Neutrophil (primary cell): ENCODE data around the gene MED31.

Experiments used
- H3K27ac ChIP-seq: fragments of 200-600 bp; sonication (generic); 2 replicates; pipeline ENCODE4 v1.5.1; 2016; ENCODE audit warnings: mild to moderate bottlenecking, moderate library complexity
- H3K27me3 ChIP-seq: fragments of 200-600 bp; sonication (generic); 2 replicates; pipeline ENCODE4 v1.6.0; 2016; ENCODE audit warnings: mild to moderate bottlenecking
- H3K36me3 ChIP-seq: fragments of 200-600 bp; sonication (generic); 2 replicates; pipeline ENCODE4 v1.5.1; 2017
- H3K4me1 ChIP-seq, 2 experiments: fragments of 200-600 bp in 1 of 2; sonication (generic) in 1 of 2; 1 replicate in 1 of 2; 2 replicates in 1 of 2; pipeline versions ENCODE4 v1.5.1 to v1.6.1; 2013 to 2016; ENCODE audit warnings: low read depth in 1 of 2, low read length in 1 of 2, mild to moderate bottlenecking in 1 of 2, moderate library complexity in 1 of 2; ENCODE audit not compliant: control insufficient read depth in 1 of 2, insufficient read depth in 1 of 2
- H3K4me3 ChIP-seq, 2 experiments: fragments of 200-600 bp in 1 of 2; sonication (generic) in 1 of 2; 1 replicate in 1 of 2; 2 replicates in 1 of 2; pipeline ENCODE4 v1.5.1; 2013 to 2016; ENCODE audit warnings: low read depth in 1 of 2, low read length in 1 of 2, mild to moderate bottlenecking in 1 of 2, moderate library complexity in 1 of 2
- H3K9me3 ChIP-seq: fragments of 200-600 bp; sonication (generic); 2 replicates; pipeline ENCODE4 v1.5.1; 2016
- TF ChIP-seq, protein P1 (sequence below): fragments of 200-600 bp; sonication (generic); IDR thresholded peaks from 2 replicates; pipeline ENCODE4 v1.5.1; 2016; ENCODE audit warnings: antibody characterized with exemption

Gene MED31

GRCh38 chr17:6651919-6652452 lies 581 bp upstream of the MED31 start:
- Histone ChIP-seq H3K9me3 (no peaks in the 10 kb centered on the region), H3K4me1 (peaks cover 29 to 36% of the 10 kb centered on the region in 2 experiments), H3K36me3 (peaks cover 18% of the 10 kb centered on the region), H3K4me3 (peak overlapping the region; percentile 91 to 94), H3K27me3 (peaks cover 52% of the 10 kb centered on the region), H3K27ac (peak overlapping the region; percentile 95)
- TF ChIP-seq, protein P1, sequence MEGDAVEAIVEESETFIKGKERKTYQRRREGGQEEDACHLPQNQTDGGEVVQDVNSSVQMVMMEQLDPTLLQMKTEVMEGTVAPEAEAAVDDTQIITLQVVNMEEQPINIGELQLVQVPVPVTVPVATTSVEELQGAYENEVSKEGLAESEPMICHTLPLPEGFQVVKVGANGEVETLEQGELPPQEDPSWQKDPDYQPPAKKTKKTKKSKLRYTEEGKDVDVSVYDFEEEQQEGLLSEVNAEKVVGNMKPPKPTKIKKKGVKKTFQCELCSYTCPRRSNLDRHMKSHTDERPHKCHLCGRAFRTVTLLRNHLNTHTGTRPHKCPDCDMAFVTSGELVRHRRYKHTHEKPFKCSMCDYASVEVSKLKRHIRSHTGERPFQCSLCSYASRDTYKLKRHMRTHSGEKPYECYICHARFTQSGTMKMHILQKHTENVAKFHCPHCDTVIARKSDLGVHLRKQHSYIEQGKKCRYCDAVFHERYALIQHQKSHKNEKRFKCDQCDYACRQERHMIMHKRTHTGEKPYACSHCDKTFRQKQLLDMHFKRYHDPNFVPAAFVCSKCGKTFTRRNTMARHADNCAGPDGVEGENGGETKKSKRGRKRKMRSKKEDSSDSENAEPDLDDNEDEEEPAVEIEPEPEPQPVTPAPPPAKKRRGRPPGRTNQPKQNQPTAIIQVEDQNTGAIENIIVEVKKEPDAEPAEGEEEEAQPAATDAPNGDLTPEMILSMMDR, result no peak

GRCh38 chr17:6648181-6648580 lies 3.2 kb downstream of the MED31 start:
- TF ChIP-seq, protein P1, result no peak
- peaks cover 51% of the 10 kb centered on the region for H3K36me3 ChIP-seq

GRCh38 chr17:6643451-6644125 lies 7.8 kb downstream of the MED31 start:
- H3K4me3 ChIP-seq, result no peak overlapping the region
- peaks cover 59% of the 10 kb centered on the region for H3K36me3 ChIP-seq
- peak overlapping the region; percentile 7 for H3K27ac ChIP-seq
- no peaks in the 10 kb centered on the region for H3K27me3 ChIP-seq
- no peaks in the 10 kb centered on the region for H3K9me3 ChIP-seq
- H3K4me1 ChIP-seq, result peaks cover 22 to 24% of the 10 kb centered on the region in 2 experiments
- TF ChIP-seq, protein P1, result no peak

More at GRCh38 chr17:6648181-6648580, 3.2 kb downstream of the MED31 start:
- H3K9me3 ChIP-seq, result no peaks in the 10 kb centered on the region
- no peak overlapping the region for H3K27ac ChIP-seq
- peaks cover 21 to 26% of the 10 kb centered on the region in 2 experiments for H3K4me1 ChIP-seq
- no peak overlapping the region for H3K4me3 ChIP-seq
- H3K27me3 ChIP-seq, result peaks cover 14% of the 10 kb centered on the region

DNA sequence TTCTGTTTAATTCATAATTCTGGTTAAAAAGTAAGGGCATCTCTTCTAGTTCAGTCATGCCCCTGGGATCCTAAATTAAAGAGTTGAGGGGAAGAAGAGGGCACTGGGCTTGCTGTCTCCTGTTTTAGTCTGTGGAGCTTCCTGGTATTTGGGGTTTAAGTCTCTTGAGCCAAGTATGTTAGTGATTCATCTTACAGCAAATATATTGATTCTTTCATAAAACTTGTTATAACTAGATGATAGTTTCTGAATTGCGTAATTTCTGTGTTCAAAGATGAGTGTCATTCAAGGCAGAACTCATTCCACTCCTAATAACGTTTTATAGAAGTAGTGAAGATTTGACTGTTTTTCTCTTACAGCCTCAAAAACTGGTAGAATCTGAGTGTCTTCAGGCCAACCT lies 8.8 kb downstream of the MED31 start:
- H3K4me3 ChIP-seq, result no peak overlapping the region
- no peaks in the 10 kb centered on the region for H3K9me3 ChIP-seq
- TF ChIP-seq, protein P1, result no peak
- H3K27ac ChIP-seq, result peak overlapping the region; percentile 11
- peaks cover 51% of the 10 kb centered on the region for H3K36me3 ChIP-seq
- H3K4me1 ChIP-seq, result peaks cover 22 to 24% of the 10 kb centered on the region in 2 experiments
- H3K27me3 ChIP-seq, result no peaks in the 10 kb centered on the region

- Histone ChIP-seq H3K4me1 (peaks cover 22 to 24% of the 10 kb centered on the region in 2 experiments), H3K27ac (peak overlapping the region; percentile 80), H3K27me3 (no peaks in the 10 kb centered on the region), H3K36me3 (peaks cover 38% of the 10 kb centered on the region), H3K4me3 (peak overlapping the region; percentile 91 to 92), H3K9me3 (no peaks in the 10 kb centered on the region)
- TF ChIP-seq, protein P1, result no peak
These were observed 10.1 kb downstream of the MED31 start for GRCh38 chr17:6641247-6641863.
